Heart left ventricle (tissue), 13 donors: ENCODE results near the gene JAKMIP1.

ENCODE experiments used
- POLR2A ChIP-seq, 2 donors: fragments of 450-650 bp; IDR thresholded peaks; one replicate each; pipeline ENCODE4 v1.6.1; 2017; ENCODE audit warnings: antibody characterized with exemption in 2 of 2, mild to moderate bottlenecking in 2 of 2, moderate library complexity in 2 of 2
- TF ChIP-seq, protein P1 (sequence below), 12 donors: fragments of 200-600 bp; sonication (generic) in 4 of 12; IDR thresholded peaks; one replicate each; pipeline versions ENCODE4 v1.5.0 to v1.8.0; 2018 to 2022; ENCODE audit warnings: antibody characterized with exemption in 12 of 12, mild to moderate bottlenecking in 5 of 12
- donor health status: ischemic (EF 13 %, LVEDD 7.1; RV severe dilation, severe dysfunction).
- donor health status: DM: no; HTN: yes; CAD: no.
- donor health status: DM: no; HTN: no; CAD: no.
- donor health status: ischemic (EF 25% LVEDD 6.9; RV normal size, moderate dysfunction).
- donor health status: ischemic (EF 25% LVEDD 5.7; RV mildly dilated, moderate dysfunction).
- donor health status: ischemic (EF 35%, LVEDD 5.7; RV mildly dilated, moderate dysfunction).
- donor health status: nonischemic (EF 11% LVEDD 7.7; RV severe dilation, severe dysfunction).
- donor health status: DM: yes; HTN: yes; CAD: no.
- donor health status: PGD.
- donor health status: ischemic (EF 29% LVEDD 5.4; RV normal size, mild dysfunction).
- donor health status: nonischemic (EF 23%, LVEDD 6.1; RV moderate dilation, normal function).

- TF ChIP-seq, protein P1, sequence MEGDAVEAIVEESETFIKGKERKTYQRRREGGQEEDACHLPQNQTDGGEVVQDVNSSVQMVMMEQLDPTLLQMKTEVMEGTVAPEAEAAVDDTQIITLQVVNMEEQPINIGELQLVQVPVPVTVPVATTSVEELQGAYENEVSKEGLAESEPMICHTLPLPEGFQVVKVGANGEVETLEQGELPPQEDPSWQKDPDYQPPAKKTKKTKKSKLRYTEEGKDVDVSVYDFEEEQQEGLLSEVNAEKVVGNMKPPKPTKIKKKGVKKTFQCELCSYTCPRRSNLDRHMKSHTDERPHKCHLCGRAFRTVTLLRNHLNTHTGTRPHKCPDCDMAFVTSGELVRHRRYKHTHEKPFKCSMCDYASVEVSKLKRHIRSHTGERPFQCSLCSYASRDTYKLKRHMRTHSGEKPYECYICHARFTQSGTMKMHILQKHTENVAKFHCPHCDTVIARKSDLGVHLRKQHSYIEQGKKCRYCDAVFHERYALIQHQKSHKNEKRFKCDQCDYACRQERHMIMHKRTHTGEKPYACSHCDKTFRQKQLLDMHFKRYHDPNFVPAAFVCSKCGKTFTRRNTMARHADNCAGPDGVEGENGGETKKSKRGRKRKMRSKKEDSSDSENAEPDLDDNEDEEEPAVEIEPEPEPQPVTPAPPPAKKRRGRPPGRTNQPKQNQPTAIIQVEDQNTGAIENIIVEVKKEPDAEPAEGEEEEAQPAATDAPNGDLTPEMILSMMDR (IDR thresholded peaks at IDR 0.05): no peak
- TF ChIP-seq POLR2A (IDR thresholded peaks at IDR 0.05): no peak
These were observed 128.2 kb downstream of the JAKMIP1 start for GRCh38 chr4:6071959-6072720.
